Tibial nerve (tissue), 4 donors: ENCODE results near the gene CD93. TPM values are rescaled to one million over a fixed set of nuclear protein-coding genes. Genes with fewer than 3 reads are reported as not detected.

ENCODE experiments used
- DNase-seq, 2 donors: peaks; one replicate each; pipeline ENCODE4 v3.0.0-alpha.2; 2019; ENCODE audit warnings: low spot score in 2 of 2
- H3K27ac ChIP-seq, 4 donors: fragments of 200-600 bp; sonication (generic) in 3 of 4; one replicate each; pipeline ENCODE4 v1.5.1; 2017 to 2019; ENCODE audit warnings: mild to moderate bottlenecking in 1 of 4
- H3K27me3 ChIP-seq, 2 donors: fragments of 200-600 bp; sonication (generic) in 1 of 2; one replicate each; pipeline versions ENCODE4 v1.5.1 to v1.6.0; 2017 to 2019
- H3K36me3 ChIP-seq, 3 donors: fragments of 200-600 bp; sonication (generic); one replicate each; pipeline ENCODE4 v1.5.1; 2018 to 2019
- H3K4me1 ChIP-seq, 4 donors: fragments of 200-600 bp; sonication (generic) in 3 of 4; one replicate each; pipeline ENCODE4 v1.5.1; 2017 to 2019
- H3K4me3 ChIP-seq, 4 donors: fragments of 200-600 bp; sonication (generic) in 3 of 4; one replicate each; pipeline ENCODE4 v1.5.1; 2017 to 2019; ENCODE audit warnings: mild to moderate bottlenecking in 1 of 4, moderate library complexity in 1 of 4
- H3K9me3 ChIP-seq, 4 donors: fragments of 200-600 bp; sonication (generic) in 3 of 4; one replicate each; pipeline ENCODE4 v1.5.1; 2017 to 2019
- CTCF ChIP-seq, 5 experiments: fragments of 200-600 bp in 3 of 5; fragments of 450-650 bp in 2 of 5; sonication (generic) in 3 of 5; IDR thresholded peaks; one replicate each; pipeline ENCODE4 v1.5.1; 2016 to 2019; ENCODE audit warnings: antibody characterized with exemption in 5 of 5, mild to moderate bottlenecking in 3 of 5, moderate library complexity in 2 of 5
- EP300 ChIP-seq, 2 donors: sonication (generic); formaldehyde crosslinking; IDR thresholded peaks; one replicate each; pipeline ENCODE4 v1.6.1; 2017; ENCODE audit warnings: antibody characterized with exemption in 2 of 2, mild to moderate bottlenecking in 1 of 2
- POLR2A ChIP-seq, 2 donors: fragments of 450-650 bp; IDR thresholded peaks; one replicate each; pipeline ENCODE4 v1.6.1; 2017; ENCODE audit warnings: antibody characterized with exemption in 2 of 2, mild to moderate bottlenecking in 2 of 2, moderate library complexity in 2 of 2
- WGBS, 2 donors: methylation state at CpG; one replicate each; pipeline ENCODE4 v1.1.5; 2018; 5-methylcytosine and 5-hydroxymethylcytosine counted together
- total RNA-seq, 4 donors: library from RNA; depleted of rRNA; stranded (reverse); fragments of >200 nt; gene quantifications; one replicate each; pipeline ENCODE4 v1.1.0, GENCODE V29; 2016

CD93 gene
- total RNA-seq, 4 donors from 2014 or later = 23.0 to 85.1 (median 65.7) TPM

- Histone ChIP-seq H3K27ac (no peak overlapping the region), H3K4me3 (no peak overlapping the region), H3K4me1 (peaks cover 0 to 9% (median 0%) of the 10 kb centered on the region in 4 donors), H3K27me3 (no peaks in the 10 kb centered on the region), H3K9me3 (no peaks in the 10 kb centered on the region), H3K36me3 (no peaks in the 10 kb centered on the region)
- WGBS, 2 donors = 86 to 91% methylated on average over 14 to 15 of the region's 15 CpGs
- no peak for DNase-seq
- no peak for TF ChIP-seq POLR2A (IDR thresholded peaks at IDR 0.05)
These were observed 35.0 kb upstream of the CD93 start for GRCh38 chr20:23120936-23121750.

GRCh38 chr20:23120261-23120660, 34.1 kb upstream of the CD93 start:
- no peak overlapping the region for H3K4me3 ChIP-seq
- H3K27me3 ChIP-seq = no peaks in the 10 kb centered on the region
- 95 to 97% methylated on average over 6 of the region's 7 CpGs for WGBS, 2 donors
- H3K9me3 ChIP-seq = no peaks in the 10 kb centered on the region
- no peaks in the 10 kb centered on the region for H3K36me3 ChIP-seq
- H3K27ac ChIP-seq = peak overlapping the region in 1 of 4 donors; percentile 15
- TF ChIP-seq EP300 (IDR thresholded peaks at IDR 0.05) (no peak), POLR2A (IDR thresholded peaks at IDR 0.05) (no peak), CTCF (IDR thresholded peaks at IDR 0.05) (no peak)
- H3K4me1 ChIP-seq = peaks cover 0 to 7% (median 0%) of the 10 kb centered on the region in 4 donors
- no peak for DNase-seq

GRCh38 chr20:23119456-23120216, 33.5 kb upstream of the CD93 start:
- Histone ChIP-seq H3K27me3 (no peaks in the 10 kb centered on the region), H3K36me3 (no peaks in the 10 kb centered on the region), H3K9me3 (no peaks in the 10 kb centered on the region), H3K27ac (peak overlapping the region in 1 of 4 donors; percentile 15), H3K4me1 (peaks cover 0 to 5% (median 0%) of the 10 kb centered on the region in 4 donors), H3K4me3 (no peak overlapping the region)
- TF ChIP-seq POLR2A (IDR thresholded peaks at IDR 0.05) (no peak), CTCF (IDR thresholded peaks at IDR 0.05) (no peak), EP300 (IDR thresholded peaks at IDR 0.05) (peak in 1 of 2 donors; percentile 38)
- WGBS, 2 donors = 65 to 70% methylated on average over 14 to 15 of the region's 15 CpGs
- no peak for DNase-seq

- Histone ChIP-seq H3K9me3 (no peaks in the 10 kb centered on the region), H3K36me3 (no peaks in the 10 kb centered on the region), H3K4me1 (peaks cover 0 to 5% (median 0%) of the 10 kb centered on the region in 4 donors), H3K27me3 (no peaks in the 10 kb centered on the region), H3K4me3 (no peak overlapping the region), H3K27ac (no peak overlapping the region)
- TF ChIP-seq EP300 (IDR thresholded peaks at IDR 0.05) (no peak), CTCF (IDR thresholded peaks at IDR 0.05) (no peak), POLR2A (IDR thresholded peaks at IDR 0.05) (no peak)
- DNase-seq = no peak
- 87 to 90% methylated on average over 8 to 9 of the region's 9 CpGs for WGBS, 2 donors
These were observed 32.6 kb upstream of the CD93 start for GRCh38 chr20:23118766-23119165.

- WGBS, 2 donors = 78 to 89% methylated on average over 8 of the region's 8 CpGs
- Histone ChIP-seq H3K4me1 (peaks cover 0 to 5% (median 0%) of the 10 kb centered on the region in 4 donors), H3K4me3 (no peak overlapping the region), H3K36me3 (no peaks in the 10 kb centered on the region), H3K27ac (no peak overlapping the region), H3K27me3 (no peaks in the 10 kb centered on the region), H3K9me3 (no peaks in the 10 kb centered on the region)
- TF ChIP-seq EP300 (IDR thresholded peaks at IDR 0.05) (no peak), POLR2A (IDR thresholded peaks at IDR 0.05) (no peak), CTCF (IDR thresholded peaks at IDR 0.05) (no peak)
- no peak for DNase-seq
These were observed 32.0 kb upstream of the CD93 start for GRCh38 chr20:23118144-23118543.
